ENCODE data around the gene NRDC. TPM values are rescaled to one million over a fixed set of nuclear protein-coding genes. Genes with fewer than 3 reads are reported as not detected.
A peak's percentile ranks its signal among the peaks of the same experiment; 100 is the strongest.
"Not testable (repeated sequence)": the region's sequence is repeated elsewhere in the genome, so short reads cannot be mapped to it uniquely, and the experiment has no call there.

Gene NRDC
- polyA plus RNA-seq, 3 donors = 51.4 to 82.0 (median 70.0) TPM

DNA sequence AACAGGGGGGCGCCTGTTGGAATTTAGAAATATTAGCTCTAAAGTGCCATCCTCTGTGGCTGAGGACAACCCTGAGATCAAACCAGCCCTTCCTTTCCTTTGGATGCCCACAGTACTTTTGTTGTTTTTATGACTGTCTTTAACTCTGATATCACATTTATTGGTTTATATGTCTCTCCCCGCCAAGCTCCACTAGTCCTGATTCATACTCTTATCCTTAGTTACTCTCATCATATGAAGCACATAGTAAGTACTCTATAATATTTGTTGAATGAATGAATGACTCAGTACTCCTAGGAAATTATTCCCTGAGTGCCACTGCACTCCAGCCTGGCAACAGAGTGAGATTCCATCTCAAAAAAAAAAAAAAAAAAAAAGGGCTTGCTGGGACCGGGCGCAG is 22.6 kb upstream of the NRDC start:
- 93 to 97% (median 97%) methylated on average over 4 of the region's 4 CpGs for WGBS, 3 donors
- no peak overlapping the region for H3K27ac ChIP-seq (ENCODE audit: low read depth, low read length)

DNA sequence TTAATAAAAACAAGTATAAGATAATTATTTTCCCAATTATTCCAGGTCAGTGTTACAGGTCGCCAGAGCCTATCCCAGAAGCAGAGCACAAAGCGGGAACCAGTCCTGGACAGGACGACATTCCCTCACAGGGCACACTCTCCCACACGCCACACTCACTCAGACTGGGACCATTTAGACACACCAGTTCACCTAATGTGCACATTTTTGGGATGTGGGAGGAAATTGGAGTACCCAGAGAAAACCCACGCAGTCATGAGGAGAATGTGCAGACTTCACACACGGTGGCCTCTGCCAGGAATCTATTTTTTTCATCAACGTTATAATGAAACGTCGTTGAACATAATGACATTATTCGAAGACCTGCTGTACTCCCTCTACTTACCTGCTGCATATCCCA is 20.5 kb upstream of the NRDC start:
- no peak overlapping the region for H3K27ac ChIP-seq (ENCODE audit: low read depth, low read length)
- WGBS, 3 donors = 66 to 77% (median 67%) methylated on average over 10 of the region's 10 CpGs

DNA sequence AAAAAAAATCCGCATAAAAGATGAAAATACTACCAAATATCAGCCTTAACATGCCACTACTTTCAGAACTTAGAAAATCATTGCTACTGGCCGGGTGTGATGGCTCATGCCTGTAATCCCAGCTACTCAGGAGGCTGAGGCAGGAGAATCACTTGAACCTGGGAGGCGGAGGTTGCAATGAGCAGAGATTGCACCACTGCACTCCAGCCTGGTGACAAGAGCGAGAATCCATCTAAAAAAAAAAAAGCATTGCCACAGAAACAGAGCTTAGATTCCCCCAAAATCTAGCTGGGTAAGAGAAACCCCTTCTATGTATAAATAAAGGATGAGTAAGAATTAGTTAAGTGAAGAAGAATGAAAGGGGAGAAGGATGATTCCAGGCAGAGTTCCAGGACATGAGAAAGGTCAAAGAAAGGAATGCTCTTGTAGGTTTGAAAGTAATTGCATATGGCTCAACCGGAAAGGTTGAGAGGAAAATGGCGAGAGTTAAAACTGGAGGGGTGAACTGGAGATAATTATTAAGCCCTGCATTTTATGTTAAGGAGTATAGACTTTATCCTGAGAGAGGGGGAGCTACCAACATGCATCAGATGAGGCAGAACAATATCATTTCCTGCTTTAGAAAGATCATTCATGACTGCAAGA is 19.7 kb upstream of the NRDC start:
- no peak overlapping the region for H3K27ac ChIP-seq (ENCODE audit: low read depth, low read length)
- 58 to 71% (median 70%) methylated on average over 6 of the region's 6 CpGs for WGBS, 3 donors

DNA sequence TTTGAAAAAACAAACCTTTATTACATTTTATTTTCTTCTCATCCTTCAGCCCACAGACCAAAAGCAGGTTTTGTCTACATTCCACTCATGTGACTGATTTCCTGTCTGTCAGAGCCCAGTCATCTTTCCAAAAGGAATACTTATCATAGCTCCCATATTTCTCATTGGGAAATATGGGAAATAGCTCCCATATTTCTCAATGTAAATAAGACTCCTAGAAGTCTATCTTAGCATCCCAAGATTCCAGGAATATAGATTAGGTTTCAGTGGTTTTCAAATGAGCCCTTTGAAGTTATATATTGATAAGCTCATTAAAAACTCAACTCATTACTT is 19.1 kb upstream of the NRDC start:
- no peak overlapping the region for H3K27ac ChIP-seq (ENCODE audit: low read depth, low read length)

DNA sequence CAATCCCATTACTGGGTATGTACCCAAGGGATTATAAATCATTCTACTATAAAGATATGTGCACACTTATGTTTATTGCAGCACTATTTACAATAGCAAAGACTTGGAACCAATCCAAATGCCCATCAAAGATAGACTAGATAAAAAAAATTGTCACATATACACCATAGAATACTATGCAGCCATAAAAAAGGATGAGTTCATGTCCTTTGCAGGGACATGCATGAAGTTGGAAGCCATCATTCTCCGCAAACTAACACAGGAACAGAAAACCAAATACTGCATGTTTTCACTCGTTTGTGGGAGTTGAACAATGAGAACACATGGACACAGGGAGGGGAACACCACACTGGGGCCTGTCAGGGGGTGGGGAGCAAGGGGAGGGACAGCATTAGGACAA is 16.2 kb upstream of the NRDC start:
- H3K27ac ChIP-seq (ENCODE audit: low read depth, low read length) = not testable (repeated sequence)
- WGBS, 3 donors = 70 to 82% (median 77%) methylated on average over 2 of the region's 2 CpGs

DNA sequence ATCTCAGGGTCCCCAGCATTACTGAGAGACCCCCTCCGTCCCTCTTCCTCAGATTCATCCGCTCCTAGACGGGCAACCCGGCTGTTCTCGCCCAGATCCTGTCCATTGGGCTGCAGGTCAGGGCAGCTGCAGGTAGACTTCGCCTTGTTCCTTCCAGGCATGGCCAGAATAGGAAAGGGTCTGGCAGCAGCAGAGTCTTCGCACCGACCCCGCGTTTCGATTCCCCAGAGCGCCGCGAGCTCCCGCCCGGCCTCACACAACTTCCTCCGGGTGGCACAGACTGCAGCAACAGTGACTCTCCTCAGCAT is 265 bp downstream of the NRDC start:
- WGBS, 3 donors = 0% methylated on average over 17 of the region's 17 CpGs
- H3K27ac ChIP-seq (ENCODE audit: low read depth, low read length) = peak overlapping the region; percentile 95

DNA sequence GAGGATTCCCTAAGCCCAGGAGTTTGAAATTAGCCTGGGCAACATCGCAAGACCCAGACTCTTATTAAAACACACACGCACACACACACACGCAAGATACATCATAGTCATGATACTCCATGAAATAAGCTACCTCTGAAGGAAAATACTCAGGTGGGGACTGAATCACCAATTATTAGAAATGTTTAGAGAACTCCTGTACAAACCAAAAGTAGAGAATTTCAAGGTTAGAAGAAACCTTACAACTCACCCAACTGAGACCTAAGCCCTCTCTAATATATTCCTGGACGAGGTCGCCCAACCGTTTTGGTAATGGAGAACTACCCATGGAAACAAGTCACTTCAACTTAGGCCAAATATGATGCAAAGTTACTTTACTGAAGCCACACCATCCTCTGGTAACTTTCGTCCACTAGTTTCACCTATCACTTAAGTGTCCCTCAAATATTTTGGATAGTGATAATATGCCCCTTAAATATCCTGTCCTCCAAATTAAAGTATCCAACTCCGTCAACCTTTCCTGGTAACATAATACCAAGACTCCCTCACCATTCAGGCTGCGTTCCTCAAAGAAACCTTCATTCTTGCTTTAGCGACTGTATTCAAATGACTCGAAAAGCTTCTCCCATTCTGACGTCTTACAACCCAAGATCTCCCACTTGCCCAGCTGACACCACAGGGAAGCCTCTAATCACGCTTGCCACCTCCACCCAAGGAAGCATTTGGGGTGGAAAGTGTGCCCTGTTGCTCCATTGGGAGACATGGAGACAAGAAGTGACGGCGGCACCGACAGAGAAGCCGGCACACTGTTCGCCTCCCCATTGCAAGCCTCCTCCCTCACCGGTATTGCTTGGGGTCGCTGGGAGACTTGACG is 856 bp downstream of the NRDC start:
- H3K27ac ChIP-seq (ENCODE audit: low read depth, low read length) = peak overlapping the region; percentile 95
- 7 to 15% (median 13%) methylated on average over 21 of the region's 21 CpGs for WGBS, 3 donors

DNA sequence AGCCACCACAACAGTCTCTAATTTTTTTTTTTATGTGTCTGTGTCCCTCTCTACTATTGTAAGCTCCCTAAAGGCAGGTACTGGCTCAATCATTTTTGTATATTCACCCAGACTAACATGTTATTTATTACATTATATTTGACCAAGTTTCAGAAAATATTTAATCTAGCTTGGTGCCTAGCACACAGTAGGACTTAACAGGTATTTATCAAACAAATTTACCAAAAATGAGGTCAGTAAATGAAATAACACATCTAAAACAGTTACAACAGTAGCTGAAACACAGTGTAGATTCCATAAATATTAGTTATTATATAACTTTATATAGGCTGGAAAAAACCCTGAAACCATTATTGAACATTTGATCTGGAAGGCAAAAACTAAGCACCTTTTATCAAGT is 2.7 kb downstream of the NRDC start:
- H3K27ac ChIP-seq (ENCODE audit: low read depth, low read length) = no peak overlapping the region

DNA sequence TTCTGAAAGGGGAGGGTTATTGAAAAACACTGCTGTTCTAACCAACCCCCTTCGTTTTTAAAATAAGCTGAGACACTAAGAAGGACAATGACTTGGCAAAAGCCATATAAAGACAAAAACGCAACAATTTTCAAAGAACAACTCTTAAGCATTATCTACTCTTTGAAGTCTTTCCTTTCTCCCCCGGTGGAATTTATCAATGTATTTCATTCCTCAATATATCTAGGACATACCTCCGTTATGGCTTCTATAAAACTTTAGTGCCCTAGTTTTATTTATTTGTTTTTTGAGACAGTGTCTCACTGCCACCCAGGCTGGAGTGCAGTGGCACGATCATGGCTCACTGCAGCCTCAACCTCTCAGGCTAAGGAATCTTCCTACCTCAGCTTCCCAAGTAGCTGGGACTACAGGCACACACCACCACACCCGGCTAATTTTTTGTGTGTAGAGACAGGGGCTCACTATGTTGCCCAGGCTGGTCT is 3.2 kb downstream of the NRDC start:
- 62 to 80% (median 63%) methylated on average over 6 of the region's 6 CpGs for WGBS, 3 donors

DNA sequence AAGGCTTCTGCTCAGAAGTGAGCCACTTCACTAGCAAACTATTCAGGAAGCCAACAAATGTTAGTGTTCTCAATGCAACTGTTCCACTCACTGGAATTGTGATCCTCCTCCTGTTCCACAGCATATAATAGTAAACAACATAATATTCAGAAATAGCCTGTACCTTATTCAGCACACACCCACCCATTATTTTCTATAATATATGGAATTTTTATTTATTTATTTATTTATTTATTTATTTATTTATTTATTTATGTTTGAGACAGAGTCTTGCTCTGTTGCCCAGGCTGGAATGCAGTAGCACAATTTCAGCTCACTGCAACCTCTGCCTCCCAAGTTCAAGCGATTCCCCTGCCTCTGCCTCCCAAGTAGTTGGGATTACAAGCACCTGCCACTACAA is 5.3 kb downstream of the NRDC start:
- not testable (repeated sequence) for H3K27ac ChIP-seq (ENCODE audit: low read depth, low read length)
- WGBS, 3 donors = 95 to 100% (median 98%) methylated on average over 1 of the region's 1 CpG

More for the DNA sequence above, 3.2 kb downstream of the NRDC start:
- H3K27ac ChIP-seq (ENCODE audit: low read depth, low read length) = no peak overlapping the region

DNA sequence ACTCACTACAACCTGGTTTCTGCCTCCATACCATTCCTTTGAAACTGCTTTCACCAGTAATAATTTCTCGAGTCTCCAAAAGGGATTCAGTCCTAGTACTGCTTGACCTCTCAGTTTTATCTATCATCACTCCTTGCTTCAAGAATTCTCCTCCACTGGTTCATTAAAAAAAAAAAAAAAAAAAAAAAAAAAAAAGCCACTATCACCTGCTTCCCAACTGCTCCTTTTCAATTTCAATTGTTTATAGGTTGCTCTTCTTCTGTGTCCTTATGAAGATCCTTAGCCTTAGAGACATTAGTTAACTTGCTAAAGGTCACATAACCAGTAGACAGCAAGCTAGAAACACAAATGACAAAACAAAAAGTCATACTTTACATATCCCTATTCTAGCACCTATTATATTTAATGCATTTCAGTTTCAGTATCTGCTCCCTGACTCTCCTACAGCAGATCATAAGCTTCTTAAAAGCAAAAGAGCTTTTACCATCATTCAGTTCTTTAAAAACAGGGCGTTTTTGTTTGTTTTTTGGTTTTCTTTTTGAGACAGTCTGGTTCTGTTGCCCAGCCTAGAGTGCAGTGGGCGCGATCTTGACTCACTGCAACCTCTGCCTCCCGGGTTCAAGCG is 7.1 kb downstream of the NRDC start:
- no peak overlapping the region for H3K27ac ChIP-seq (ENCODE audit: low read depth, low read length)
- 90 to 96% (median 94%) methylated on average over 6 of the region's 6 CpGs for WGBS, 3 donors

DNA sequence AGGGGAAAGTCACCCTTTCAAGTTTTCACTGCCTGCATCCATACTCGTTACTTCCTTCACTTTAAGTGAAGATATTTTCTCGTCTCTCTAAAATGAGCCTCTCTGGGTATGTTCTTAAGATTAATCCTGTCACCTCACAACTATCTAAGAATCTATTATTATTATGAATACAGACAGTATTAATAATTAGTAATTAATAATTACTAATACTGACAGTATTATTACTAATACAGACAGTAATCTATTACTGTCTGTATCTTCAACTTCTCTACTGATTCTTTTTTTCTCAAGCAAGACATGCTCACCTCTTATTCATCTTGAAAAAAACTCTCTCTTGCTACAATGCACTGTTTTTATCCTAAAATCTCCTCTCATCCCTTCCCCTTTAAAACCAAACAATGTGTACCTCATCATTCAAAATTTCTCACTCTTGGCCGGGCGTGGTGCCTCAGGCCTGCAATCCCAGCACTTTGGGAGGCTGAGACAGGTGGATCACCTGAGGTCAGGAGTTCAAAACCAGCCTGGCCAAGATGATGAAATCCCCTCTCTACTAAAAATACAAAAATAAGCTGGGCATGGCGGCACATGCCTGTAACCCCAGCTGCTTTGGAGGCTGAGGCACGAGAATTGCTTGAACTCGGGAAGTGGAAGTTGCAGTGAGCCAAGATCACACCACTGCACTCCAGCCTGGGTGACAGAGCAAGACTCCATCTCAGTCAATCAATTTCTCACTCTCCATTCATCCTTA is 7.8 kb downstream of the NRDC start:
- no peak overlapping the region for H3K27ac ChIP-seq (ENCODE audit: low read depth, low read length)
- 88 to 92% (median 90%) methylated on average over 7 of the region's 7 CpGs for WGBS, 3 donors

DNA sequence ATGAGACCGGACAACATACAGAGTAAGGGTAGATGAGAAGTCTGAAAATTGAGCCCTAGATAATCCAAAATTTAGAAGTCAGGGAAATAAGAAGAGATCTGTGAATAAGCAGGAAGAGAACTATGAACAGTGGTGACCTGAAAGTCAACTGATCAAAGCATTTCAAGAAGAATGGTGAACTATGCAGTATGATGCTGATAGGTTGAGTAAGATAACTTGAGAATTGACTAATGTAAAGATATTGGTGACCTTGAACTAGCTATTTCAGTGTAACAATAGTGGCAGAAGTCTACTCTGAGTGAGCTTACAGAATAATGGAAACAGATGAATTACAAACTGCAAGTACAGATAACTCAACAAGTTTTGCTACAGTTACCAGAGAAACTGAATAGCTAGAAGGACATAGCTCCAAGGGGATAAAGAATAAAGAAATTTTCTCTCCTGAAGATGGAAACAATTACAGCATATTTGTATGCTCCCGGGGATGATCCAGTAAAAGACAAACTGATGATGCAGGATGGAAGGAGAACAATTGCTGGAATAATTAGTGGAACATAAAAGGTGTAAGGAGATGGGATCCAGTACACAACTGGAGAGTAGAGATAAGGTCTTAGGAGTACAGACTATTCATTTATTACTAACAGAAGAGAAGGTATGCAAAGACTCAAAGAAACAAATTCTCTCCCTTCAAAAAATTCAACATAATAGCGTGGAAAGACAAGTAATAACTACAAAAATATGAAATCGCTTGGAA is 10.9 kb downstream of the NRDC start:
- no peak overlapping the region for H3K27ac ChIP-seq (ENCODE audit: low read depth, low read length)
- 93 to 95% (median 94%) methylated on average over 4 of the region's 4 CpGs for WGBS, 3 donors

DNA sequence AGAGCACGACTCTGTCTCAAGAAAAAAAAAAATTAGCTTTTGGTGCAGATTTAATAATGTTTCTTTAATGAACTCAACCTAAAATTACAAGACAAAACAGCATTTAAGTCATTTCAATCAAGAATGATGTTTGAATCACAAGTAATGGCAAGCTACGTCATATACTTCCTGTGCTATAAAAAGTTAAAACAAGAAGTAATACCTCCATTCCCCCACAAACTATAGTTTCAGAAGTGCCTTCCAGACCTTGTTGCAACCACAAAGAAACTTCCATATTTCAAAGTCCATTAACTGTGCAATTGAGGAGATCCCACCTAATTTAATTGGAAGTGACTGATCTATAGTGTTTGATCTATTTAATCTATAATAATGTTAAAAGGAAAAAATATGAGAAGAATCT is 15.1 kb downstream of the NRDC start:
- WGBS, 3 donors = 77 to 91% (median 82%) methylated on average over 2 of the region's 2 CpGs
- no peak overlapping the region for H3K27ac ChIP-seq (ENCODE audit: low read depth, low read length)

DNA sequence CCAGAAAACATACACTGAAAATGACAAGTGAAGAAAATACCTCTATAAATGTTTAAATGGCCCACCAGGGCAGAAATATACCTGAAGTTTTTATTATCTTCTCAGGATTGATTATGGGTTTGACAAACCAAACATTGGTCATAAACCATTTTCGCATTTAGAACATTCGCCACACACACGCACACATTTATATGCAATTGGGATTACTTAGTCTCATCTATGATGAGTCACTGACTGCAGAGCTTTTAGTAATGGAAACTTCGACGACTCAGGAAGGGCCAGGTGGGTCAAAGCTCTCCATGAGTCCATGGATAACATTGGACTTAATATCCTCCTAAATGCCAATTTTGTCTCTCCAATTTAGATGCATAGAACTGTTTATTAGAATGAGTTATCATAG is 16.9 kb downstream of the NRDC start:
- H3K27ac ChIP-seq (ENCODE audit: low read depth, low read length) = no peak overlapping the region
- WGBS, 3 donors = 94 to 96% (median 95%) methylated on average over 5 of the region's 5 CpGs

DNA sequence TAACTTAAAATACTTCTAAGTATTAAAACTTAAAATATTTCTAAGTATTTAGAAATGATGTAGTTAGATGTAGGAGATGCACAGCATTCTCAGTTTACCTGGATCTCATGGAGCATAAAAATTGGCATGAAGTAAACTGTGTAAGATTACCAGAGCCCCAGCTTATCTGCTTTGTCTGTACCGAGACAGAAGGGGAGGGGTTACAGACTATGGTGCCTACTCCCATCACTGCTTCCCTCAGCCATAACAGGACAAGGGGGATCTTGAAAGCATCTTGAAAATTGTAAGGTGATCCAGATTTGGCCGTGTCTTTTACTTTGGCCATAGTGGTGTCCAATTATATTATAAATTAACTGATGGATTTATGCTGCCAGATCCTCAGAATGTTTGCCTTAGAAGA is 18.8 kb downstream of the NRDC start:
- WGBS, 3 donors = 79 to 89% (median 82%) methylated on average over 2 of the region's 2 CpGs
- no peak overlapping the region for H3K27ac ChIP-seq (ENCODE audit: low read depth, low read length)

DNA sequence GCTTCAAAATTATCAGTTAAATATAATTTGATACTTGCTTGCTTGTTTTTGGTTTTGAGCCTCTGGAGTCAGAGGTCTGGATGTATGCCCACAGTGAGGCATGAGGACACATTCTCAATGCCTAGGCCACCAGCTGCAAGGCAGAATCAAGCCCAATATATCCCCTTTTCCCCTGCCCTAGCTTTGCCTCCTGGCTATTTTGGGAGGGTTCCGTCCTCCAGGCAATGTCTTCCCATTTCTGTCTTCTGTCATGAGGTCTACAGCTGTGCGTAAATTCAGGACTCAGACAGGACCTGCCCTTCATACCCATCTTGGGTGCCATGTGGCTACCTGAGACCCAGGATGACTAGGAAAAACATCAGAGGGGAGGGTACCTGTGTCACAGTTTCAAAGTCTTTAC is 19.2 kb downstream of the NRDC start:
- 89 to 98% (median 94%) methylated on average over 2 of the region's 2 CpGs for WGBS, 3 donors
- no peak overlapping the region for H3K27ac ChIP-seq (ENCODE audit: low read depth, low read length)

DNA sequence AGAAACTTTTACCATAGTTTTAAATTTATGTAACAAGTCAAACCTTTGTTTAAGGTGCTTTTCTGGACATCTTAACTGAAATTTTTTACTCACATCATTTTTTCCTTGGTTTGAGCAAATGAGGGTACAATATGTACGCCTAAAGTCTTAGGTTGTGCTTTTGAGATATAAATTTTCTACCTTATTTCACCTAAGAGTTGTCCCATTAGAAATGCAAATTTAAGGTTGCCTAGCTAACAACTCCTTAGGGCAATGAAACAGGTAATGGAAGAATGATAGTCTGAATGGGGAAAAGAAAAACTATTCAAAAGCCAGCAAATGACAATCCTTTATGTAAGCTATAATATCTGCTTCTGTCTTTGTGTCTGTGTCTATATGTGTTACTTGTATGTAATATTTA is 19.6 kb downstream of the NRDC start:
- 60 to 97% (median 90%) methylated on average over 1 of the region's 1 CpG for WGBS, 3 donors

DNA sequence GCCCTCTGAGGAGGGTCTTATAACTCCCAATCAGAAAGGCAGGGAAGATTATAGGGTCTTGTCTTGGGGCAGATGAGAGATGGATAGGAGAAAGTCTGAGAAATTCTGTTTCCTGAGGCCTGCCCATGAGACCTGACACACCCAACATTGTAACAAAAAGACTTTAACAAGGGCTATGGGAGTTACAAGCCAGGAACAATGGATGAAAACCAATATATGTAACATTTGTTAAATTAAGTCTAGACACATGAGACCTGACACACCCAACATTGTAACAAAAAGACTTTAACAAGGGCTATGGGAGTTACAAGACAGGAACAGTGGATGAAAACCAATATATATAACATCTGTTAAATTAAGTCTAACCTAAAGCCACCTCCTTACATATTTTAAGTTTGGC is 21.8 kb downstream of the NRDC start:
- no peak overlapping the region for H3K27ac ChIP-seq (ENCODE audit: low read depth, low read length)

More for the DNA sequence above, 19.6 kb downstream of the NRDC start:
- no peak overlapping the region for H3K27ac ChIP-seq (ENCODE audit: low read depth, low read length)
